Chondrocyte (in vitro differentiated cells): ENCODE results near the gene ATG13. TPM values are rescaled to one million over a fixed set of nuclear protein-coding genes. Genes with fewer than 3 reads are reported as not detected.

Experiments used
- DNase-seq: peaks from one replicate; pipeline ENCODE4 v3.0.0; 2021; ENCODE audit warnings: mixed read lengths, low spot score
- H3K27ac Mint-ChIP-seq: one replicate; pipeline ENCODE4 v1.8.0; 2021; ENCODE audit warnings: mild to moderate bottlenecking, moderate library complexity, mixed read lengths; ENCODE audit not compliant: unreplicated experiment
- H3K27me3 Mint-ChIP-seq: 2 replicates; pipeline ENCODE4 v1.8.0; 2021; ENCODE audit warnings: low read depth, mixed read lengths
- H3K36me3 Mint-ChIP-seq: 2 replicates; pipeline ENCODE4 v1.8.0; 2021; ENCODE audit warnings: low read depth, mixed read lengths
- H3K4me1 Mint-ChIP-seq: 2 replicates; pipeline ENCODE4 v1.8.0; 2021; ENCODE audit warnings: low read depth, mild to moderate bottlenecking, mixed read lengths
- H3K4me3 Mint-ChIP-seq: one replicate; pipeline ENCODE4 v1.8.0; 2021; ENCODE audit warnings: mild to moderate bottlenecking, moderate library complexity, mixed read lengths; ENCODE audit not compliant: unreplicated experiment
- H3K9me3 Mint-ChIP-seq: 2 replicates; pipeline ENCODE4 v1.8.0; 2021; ENCODE audit warnings: low read depth, mixed read lengths
- CTCF ChIP-seq: fragments of 200-600 bp; sonication (generic); IDR thresholded peaks from 2 replicates; pipeline ENCODE4 v1.5.0; 2021; ENCODE audit warnings: antibody characterized with exemption, mild to moderate bottlenecking, moderate library complexity
- total RNA-seq: library from RNA; stranded (reverse); gene quantifications from 3 replicates; pipeline ENCODE4 v1.2.1, GENCODE V29; 2021

The ATG13 gene
- total RNA-seq, 1 donor from 2014 or later = 67.1 TPM

- Mint-ChIP-seq H3K36me3 (peaks cover 20% of the 10 kb centered on the region), H3K4me1 (peaks cover 65% of the 10 kb centered on the region), H3K27me3 (no peaks in the 10 kb centered on the region), H3K27ac (peak overlapping the region; percentile 94), H3K4me3 (no peak overlapping the region), H3K9me3 (no peaks in the 10 kb centered on the region)
- no peak for DNase-seq
- TF ChIP-seq CTCF = no peak
Measured at GRCh38 chr11:46694607-46695006, 77.3 kb downstream of the ATG13 start.

GRCh38 chr11:46695345-46696211 lies 78.2 kb downstream of the ATG13 start:
- peaks cover 73% of the 10 kb centered on the region for H3K4me1 Mint-ChIP-seq
- no peaks in the 10 kb centered on the region for H3K27me3 Mint-ChIP-seq
- no peak for DNase-seq
- H3K36me3 Mint-ChIP-seq = peaks cover 19% of the 10 kb centered on the region
- TF ChIP-seq CTCF = no peak
- no peaks in the 10 kb centered on the region for H3K9me3 Mint-ChIP-seq
- H3K27ac Mint-ChIP-seq = peak overlapping the region; percentile 87
- no peak overlapping the region for H3K4me3 Mint-ChIP-seq

GRCh38 chr11:46696212-46696558 lies 78.8 kb downstream of the ATG13 start:
- Mint-ChIP-seq H3K27ac (peak overlapping the region; percentile 87), H3K27me3 (no peaks in the 10 kb centered on the region), H3K4me1 (peaks cover 76% of the 10 kb centered on the region), H3K9me3 (no peaks in the 10 kb centered on the region), H3K36me3 (peaks cover 17% of the 10 kb centered on the region), H3K4me3 (peak overlapping the region; percentile 9)
- DNase-seq = no peak
- TF ChIP-seq CTCF = no peak

GRCh38 chr11:46697303-46697702 lies 80.0 kb downstream of the ATG13 start:
- peak overlapping the region; percentile 57 for H3K4me3 Mint-ChIP-seq

GRCh38 chr11:46697723-46698122 lies 80.4 kb downstream of the ATG13 start:
- TF ChIP-seq CTCF = no peak
- H3K27ac Mint-ChIP-seq = peak overlapping the region; percentile 79
- no peaks in the 10 kb centered on the region for H3K9me3 Mint-ChIP-seq
- no peak for DNase-seq
- peaks cover 28% of the 10 kb centered on the region for H3K36me3 Mint-ChIP-seq
- peak overlapping the region; percentile 57 for H3K4me3 Mint-ChIP-seq
- peaks cover 85% of the 10 kb centered on the region for H3K4me1 Mint-ChIP-seq
- H3K27me3 Mint-ChIP-seq = no peaks in the 10 kb centered on the region

More at GRCh38 chr11:46697303-46697702, 80.0 kb downstream of the ATG13 start:
- TF ChIP-seq CTCF = no peak
- H3K9me3 Mint-ChIP-seq = no peaks in the 10 kb centered on the region
- no peaks in the 10 kb centered on the region for H3K27me3 Mint-ChIP-seq
- peaks cover 85% of the 10 kb centered on the region for H3K4me1 Mint-ChIP-seq
- peaks cover 24% of the 10 kb centered on the region for H3K36me3 Mint-ChIP-seq
- DNase-seq = no peak
- peak overlapping the region; percentile 79 for H3K27ac Mint-ChIP-seq
